Left lung (tissue), 10 donors: ENCODE data around the gene CYP3A7. TPM values are rescaled to one million over a fixed set of nuclear protein-coding genes. Genes with fewer than 3 reads are reported as not detected.
"Not testable (repeated sequence)": the region's sequence is repeated elsewhere in the genome, so short reads cannot be mapped to it uniquely, and the experiment has no call there.

Experiments used
- ATAC-seq: fragments of 200-7000 bp; cut with Tn5 transposase; one replicate; pipeline ENCODE4 v1.9.1; 2020; ENCODE audit warnings: moderate library complexity
- DNase-seq, 4 donors: peaks; one replicate each; pipeline ENCODE4 v3.0.0-alpha.2; 2013 to 2020
- H3K27ac ChIP-seq, 2 donors: fragments of 200-600 bp; sonication (generic) in 1 of 2; one replicate each; pipeline versions ENCODE4 v1.5.0 to v1.8.0; 2020 to 2021
- H3K27me3 ChIP-seq, 2 donors: fragments of 200-600 bp; sonication (generic) in 1 of 2; one replicate each; pipeline versions ENCODE4 v1.5.0 to v1.8.0; 2020 to 2021
- H3K36me3 ChIP-seq, 2 donors: fragments of 200-600 bp; sonication (generic) in 1 of 2; one replicate each; pipeline versions ENCODE4 v1.5.0 to v1.8.0; 2020 to 2021
- H3K4me1 ChIP-seq, 2 donors: fragments of 200-600 bp; one replicate each; pipeline ENCODE4 v1.8.0; 2021
- H3K4me3 ChIP-seq, 2 donors: fragments of 200-600 bp; sonication (generic) in 1 of 2; one replicate each; pipeline versions ENCODE4 v1.5.0 to v1.8.0; 2020 to 2021; ENCODE audit warnings: mild to moderate bottlenecking in 1 of 2
- H3K9me3 ChIP-seq, 2 donors: fragments of 200-600 bp; sonication (generic) in 1 of 2; one replicate each; pipeline versions ENCODE4 v1.5.0 to v1.8.0; 2020 to 2021
- intact Hi-C, 2 donors: fragments of 100-400 bp; cut with DNase I; formaldehyde crosslinking; loops; one replicate each; pipeline versions ENCODE4 v1.11.2 to v1.14.2; 2022
- polyA plus RNA-seq, 6 donors: library from polyadenylated mRNA; unstranded; fragments of 120-200 nt; gene quantifications; one replicate each; pipeline ENCODE4 v1.2.1, GENCODE V29; 2013; ENCODE audit not compliant: insufficient read length in 6 of 6
- total RNA-seq, 2 donors: library from RNA; stranded (reverse); fragmentation: NEBNext Ultra II Directional; extraction: Animal tissue kit (Norgen Biotek cat#: 25700); gene quantifications; one replicate each; pipeline ENCODE4 v1.2.1, GENCODE V29; 2021
- TF ChIP-seq, protein P1 (sequence below), 2 donors: fragments of 200-600 bp; sonication (generic) in 1 of 2; IDR thresholded peaks; one replicate each; pipeline versions ENCODE4 v1.5.0 to v1.8.0; 2021; ENCODE audit warnings: antibody characterized with exemption in 2 of 2
- donor health status: DM: no; HTN: yes; CAD: no.
- donor health status: DM: no; HTN: no; CAD: no.

CYP3A7 gene
- total and polyA plus RNA-seq, 8 donors, result 0.37 to 2.9 (median 0.87) TPM

DNA sequence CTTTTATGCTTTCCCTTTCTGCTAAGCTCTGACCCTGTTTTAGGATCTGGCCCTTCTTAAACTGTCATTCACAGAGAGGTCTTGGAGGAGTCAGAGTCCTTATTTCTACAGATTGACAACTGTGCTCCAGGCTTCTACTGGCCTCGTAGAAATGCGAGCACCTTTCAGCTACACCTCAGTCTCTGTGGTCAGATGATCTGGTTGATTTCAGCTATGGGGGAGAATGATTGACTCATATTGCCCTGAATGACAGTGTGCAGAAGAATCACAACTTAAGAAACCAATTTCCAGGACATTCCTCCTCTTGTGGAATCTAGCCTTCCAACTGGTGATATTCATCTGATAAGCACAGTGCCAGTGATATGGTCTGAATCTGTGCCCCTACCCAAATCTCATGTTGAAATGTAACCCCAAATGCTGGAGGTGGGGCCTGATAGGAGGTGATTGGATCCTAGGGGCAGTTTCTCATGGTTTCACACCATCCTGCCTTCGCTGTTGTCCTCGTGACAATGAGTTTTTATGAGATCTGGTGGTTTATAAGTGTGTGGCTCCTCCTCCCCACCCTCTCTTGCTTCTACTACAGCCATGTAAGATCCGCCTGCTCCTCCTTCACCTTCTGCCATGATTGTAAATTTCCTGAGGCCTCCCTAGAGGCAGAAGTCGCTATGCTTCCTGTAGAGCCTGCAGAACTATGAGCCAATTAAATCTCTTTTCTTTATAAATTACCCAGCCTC is 14.0 kb upstream of the CYP3A7 start:
- Histone ChIP-seq H3K27ac (no peak overlapping the region), H3K9me3 (no peaks in the 10 kb centered on the region), H3K27me3 (no peaks in the 10 kb centered on the region), H3K4me3 (no peak overlapping the region), H3K36me3 (no peaks in the 10 kb centered on the region), H3K4me1 (peaks cover 0 to 6% of the 10 kb centered on the region in 2 donors)
- ATAC-seq, result no peak
- intact Hi-C loops, result no loop called here
- no peak for DNase-seq
- TF ChIP-seq, protein P1, sequence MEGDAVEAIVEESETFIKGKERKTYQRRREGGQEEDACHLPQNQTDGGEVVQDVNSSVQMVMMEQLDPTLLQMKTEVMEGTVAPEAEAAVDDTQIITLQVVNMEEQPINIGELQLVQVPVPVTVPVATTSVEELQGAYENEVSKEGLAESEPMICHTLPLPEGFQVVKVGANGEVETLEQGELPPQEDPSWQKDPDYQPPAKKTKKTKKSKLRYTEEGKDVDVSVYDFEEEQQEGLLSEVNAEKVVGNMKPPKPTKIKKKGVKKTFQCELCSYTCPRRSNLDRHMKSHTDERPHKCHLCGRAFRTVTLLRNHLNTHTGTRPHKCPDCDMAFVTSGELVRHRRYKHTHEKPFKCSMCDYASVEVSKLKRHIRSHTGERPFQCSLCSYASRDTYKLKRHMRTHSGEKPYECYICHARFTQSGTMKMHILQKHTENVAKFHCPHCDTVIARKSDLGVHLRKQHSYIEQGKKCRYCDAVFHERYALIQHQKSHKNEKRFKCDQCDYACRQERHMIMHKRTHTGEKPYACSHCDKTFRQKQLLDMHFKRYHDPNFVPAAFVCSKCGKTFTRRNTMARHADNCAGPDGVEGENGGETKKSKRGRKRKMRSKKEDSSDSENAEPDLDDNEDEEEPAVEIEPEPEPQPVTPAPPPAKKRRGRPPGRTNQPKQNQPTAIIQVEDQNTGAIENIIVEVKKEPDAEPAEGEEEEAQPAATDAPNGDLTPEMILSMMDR (IDR thresholded peaks at IDR 0.05), result no peak

DNA sequence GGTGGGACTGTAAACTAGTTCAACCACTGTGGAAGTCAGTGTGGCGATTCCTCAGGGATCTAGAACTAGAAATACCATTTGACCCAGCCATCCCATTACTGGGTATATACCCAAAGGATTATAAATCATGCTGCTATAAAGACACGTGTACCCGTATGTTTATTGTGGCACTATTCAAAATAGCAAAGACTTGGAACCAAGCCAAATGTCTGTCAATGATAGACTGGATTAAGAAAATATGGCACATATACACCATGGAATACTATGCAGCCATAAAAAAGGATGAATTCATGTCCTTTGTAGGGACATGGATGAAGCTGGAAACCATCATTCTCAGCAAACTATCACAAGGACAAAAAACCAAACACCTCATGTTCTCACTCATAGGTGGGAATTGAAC is 11.9 kb upstream of the CYP3A7 start:
- H3K27ac ChIP-seq, intact Hi-C loops, ATAC-seq, H3K36me3 ChIP-seq, H3K9me3 ChIP-seq, H3K4me1 ChIP-seq, H3K27me3 ChIP-seq, H3K4me3 ChIP-seq, DNase-seq: not testable (repeated sequence)

DNA sequence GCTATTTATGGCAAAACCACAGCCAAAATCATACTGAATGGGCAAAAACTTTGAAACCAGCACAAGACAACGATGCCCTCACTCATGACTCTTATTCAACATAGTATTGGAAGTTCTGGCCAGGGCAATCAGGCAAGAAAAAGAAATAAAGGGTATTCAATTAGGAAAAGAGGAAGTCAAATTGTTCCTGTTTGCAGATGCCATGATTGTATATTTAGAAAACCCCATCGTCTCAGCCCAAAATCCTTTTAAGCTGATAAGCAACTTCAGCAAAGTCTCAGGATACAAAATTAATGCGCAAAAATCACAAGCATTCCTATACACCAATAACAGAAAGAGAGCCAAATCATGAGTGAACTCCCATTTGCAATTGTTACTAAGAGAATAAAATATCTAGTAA is 10.4 kb upstream of the CYP3A7 start:
- H3K27ac ChIP-seq, ATAC-seq, intact Hi-C loops, DNase-seq, H3K4me1 ChIP-seq, H3K36me3 ChIP-seq, H3K9me3 ChIP-seq, H3K27me3 ChIP-seq, H3K4me3 ChIP-seq: not testable (repeated sequence)

DNA sequence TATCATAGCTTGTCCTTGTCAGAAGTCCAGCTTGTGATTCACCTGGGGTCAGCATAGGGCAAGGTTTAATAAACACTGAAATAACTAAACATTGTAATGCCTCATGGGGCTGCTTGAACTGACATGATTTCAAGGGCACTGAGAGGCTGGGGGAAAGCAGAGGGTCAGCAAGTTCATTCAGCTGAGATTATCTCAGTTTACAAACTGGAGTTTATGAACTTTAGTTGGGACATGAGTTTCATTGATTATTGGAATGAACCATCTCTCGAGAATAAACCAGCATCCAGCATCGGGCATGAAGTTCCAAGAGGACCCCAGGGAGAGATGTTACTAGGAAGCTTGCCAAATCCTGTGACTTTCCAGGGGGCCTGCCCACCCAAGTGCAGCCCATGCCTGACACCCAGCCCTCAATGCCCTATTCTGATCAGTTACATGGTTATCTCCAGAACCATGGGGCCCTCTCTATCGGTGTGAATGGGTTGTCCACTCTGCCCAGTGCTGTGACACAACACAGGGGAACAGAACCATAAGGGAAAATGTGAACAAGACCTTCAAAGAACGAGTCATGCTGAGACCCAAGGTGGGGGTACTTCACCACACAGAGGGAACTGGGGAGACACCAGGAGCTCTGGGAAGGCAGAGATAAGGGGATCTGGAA is 7.9 kb upstream of the CYP3A7 start:
- no peaks in the 10 kb centered on the region for H3K36me3 ChIP-seq

DNA sequence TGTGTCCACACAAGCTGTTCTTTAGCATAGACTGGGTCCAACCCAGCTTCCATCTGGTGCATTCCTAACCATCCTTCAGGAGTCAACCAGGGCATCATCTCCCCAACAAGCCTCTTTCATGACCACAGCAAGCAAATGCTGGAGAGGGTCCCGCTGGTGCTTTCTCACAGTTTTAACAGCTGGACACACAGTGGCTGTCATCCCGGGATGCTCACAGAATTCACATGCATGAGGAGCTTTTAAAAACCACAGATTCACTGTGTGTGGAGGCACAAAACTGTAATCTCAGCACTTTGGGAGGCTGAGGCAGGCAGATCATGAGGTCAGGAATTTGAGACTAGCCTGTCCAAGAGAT is 6.4 kb upstream of the CYP3A7 start:
- H3K27ac ChIP-seq, result no peak overlapping the region
- no peaks in the 10 kb centered on the region for H3K27me3 ChIP-seq
- no peaks in the 10 kb centered on the region for H3K4me1 ChIP-seq
- ATAC-seq (no peak), DNase-seq (no peak)
- no peaks in the 10 kb centered on the region for H3K9me3 ChIP-seq
- TF ChIP-seq, protein P1 (IDR thresholded peaks at IDR 0.05), result no peak
- intact Hi-C loops, result no loop called here
- no peaks in the 10 kb centered on the region for H3K36me3 ChIP-seq
- no peak overlapping the region for H3K4me3 ChIP-seq

More for the DNA sequence above, 7.9 kb upstream of the CYP3A7 start:
- ATAC-seq (no peak), DNase-seq (no peak)
- TF ChIP-seq, protein P1 (IDR thresholded peaks at IDR 0.05), result no peak
- Histone ChIP-seq H3K4me1 (no peaks in the 10 kb centered on the region), H3K27me3 (no peaks in the 10 kb centered on the region), H3K4me3 (no peak overlapping the region), H3K27ac (no peak overlapping the region), H3K9me3 (no peaks in the 10 kb centered on the region)
- intact Hi-C loops, result no loop called here

DNA sequence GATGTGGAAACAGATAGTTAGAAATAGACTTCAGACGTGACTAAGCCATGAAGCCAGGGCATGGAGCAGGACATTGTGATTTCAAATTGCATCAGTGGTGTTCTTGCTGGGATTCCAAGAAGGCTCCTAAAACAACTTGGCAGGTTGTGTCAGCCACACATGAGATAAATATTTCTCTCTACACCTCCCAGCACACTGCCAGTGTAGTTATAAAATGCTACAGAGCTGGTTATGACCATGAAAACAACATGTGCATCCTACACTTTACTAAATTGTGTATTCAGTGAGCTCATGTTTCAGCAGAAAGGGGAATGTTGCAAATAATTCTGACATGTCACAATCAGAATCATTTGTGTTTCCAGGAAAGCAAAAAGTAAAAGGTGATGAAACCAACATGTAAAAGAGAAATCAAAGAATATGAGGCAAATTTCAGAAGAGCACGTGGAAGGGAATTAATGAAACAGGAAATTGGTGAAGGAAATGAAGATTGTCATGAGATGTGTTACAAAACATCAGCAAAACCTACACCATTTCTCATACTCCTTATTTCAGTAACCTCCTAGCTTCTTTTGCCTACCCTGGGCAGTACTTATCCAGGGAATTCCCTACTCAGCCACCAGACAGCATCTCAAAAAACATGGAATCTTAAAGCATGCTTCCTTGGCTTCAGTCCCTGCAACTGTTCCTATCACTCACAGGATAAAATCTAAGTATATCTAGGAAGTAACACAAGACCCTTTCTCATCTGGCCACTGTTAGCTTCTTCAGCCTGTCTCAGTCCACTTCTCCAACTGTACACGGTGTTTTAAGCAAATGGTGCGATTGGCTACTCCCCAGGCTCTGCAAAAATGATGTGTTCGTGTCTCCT is 5.8 kb upstream of the CYP3A7 start:
- ATAC-seq, result peak; percentile 77
- H3K36me3 ChIP-seq, result no peaks in the 10 kb centered on the region
- TF ChIP-seq, protein P1 (IDR thresholded peaks at IDR 0.05), result no peak
- intact Hi-C loops, result no loop called here
- H3K4me3 ChIP-seq, result no peak overlapping the region
- H3K9me3 ChIP-seq, result no peaks in the 10 kb centered on the region
- DNase-seq, result no peak
- no peaks in the 10 kb centered on the region for H3K27me3 ChIP-seq
- no peaks in the 10 kb centered on the region for H3K4me1 ChIP-seq
- no peak overlapping the region for H3K27ac ChIP-seq
